ENCODE results near the gene FGA. TPM values are rescaled to one million over a fixed set of nuclear protein-coding genes. Genes with fewer than 3 reads are reported as not detected.
A peak's percentile ranks its signal among the peaks of the same experiment; 100 is the strongest.
"Not testable (repeated sequence)": the region's sequence is repeated elsewhere in the genome, so short reads cannot be mapped to it uniquely, and the experiment has no call there.

Gene FGA
- polyA plus RNA-seq, 6 donors from 2014 or later, result not detected

DNA sequence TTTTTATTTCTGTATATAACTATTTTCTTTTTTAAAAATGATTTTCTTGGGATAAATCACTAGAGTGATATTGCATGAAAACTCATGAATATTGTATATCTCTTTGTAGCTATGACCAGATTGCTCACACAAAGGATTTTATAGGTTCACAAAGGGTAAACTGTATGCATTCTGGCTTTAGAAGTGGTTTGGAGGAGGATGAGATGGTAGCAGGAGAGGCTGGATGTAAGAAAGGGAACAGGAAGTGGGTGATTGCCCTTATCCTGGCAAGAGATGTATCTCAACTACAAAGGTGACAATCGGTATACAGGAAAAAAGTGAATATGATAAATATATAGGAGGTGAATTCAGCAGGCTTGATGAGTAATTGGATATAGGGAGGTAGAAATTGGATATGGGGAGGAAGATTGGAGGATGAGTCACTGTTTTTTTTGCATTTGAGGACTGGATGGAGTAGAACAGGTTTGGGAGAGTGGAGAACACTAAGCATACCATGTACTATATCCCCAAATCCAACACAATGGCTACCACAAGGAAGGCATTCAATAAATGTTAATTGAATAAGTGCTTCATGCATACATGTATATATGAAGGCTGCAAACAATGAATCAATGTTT is 12.0 kb upstream of the FGA start:
- ATAC-seq (ENCODE audit: low read depth in 2 of 2), result no peak

DNA sequence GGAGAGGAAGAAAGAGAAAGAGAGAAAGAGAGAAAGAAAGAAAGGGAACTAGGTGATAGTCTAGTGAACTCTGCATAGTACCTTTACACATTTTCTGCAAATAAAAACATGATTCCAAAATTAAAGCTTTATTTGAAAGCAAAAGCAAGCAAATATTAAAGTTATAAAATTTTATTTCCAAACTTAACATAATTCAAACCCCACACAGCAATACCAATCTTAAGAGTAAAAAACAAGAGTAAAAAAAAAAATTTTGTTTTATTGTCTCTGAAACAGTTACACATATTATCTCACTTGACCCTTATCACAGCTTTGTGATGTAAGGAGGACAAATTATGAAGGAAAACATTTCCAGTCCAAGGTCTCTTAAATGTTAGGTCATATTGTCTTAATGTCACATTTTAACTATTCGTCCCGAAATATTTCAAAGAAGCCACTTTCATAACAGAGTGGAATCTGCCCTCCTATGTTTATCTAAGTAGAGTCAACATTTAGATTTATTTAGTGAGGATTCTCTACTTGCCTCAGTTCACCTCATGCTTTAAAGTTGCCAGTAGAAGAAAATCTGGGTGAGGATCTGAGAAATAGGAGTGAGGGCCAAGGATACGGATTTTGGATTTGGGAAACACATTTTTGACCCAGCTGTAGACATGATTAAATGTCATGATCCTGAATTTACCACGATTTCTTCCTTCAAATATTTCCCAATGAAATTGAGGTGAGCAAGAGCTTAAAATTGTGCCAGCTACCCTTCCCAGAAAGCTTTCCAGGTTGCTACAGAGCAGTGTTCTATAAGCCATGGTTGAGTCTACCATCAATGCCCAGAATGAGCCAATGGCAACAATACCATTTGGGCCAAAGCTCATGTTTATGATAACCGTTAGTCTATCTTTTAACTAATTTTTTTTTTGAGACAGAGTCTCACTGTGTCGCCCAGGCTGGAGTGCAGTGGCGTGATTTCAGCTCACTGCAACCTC is 7.5 kb upstream of the FGA start:
- no peak overlapping the region for H3K4me3 Mint-ChIP-seq
- DNase-seq (no peak), ATAC-seq (ENCODE audit: low read depth in 2 of 2) (no peak)
- H3K27me3 Mint-ChIP-seq, result peaks cover 15 to 39% (median 24%) of the 10 kb centered on the region in 3 donors
- H3K4me1 Mint-ChIP-seq, result no peaks in the 10 kb centered on the region
- no peaks in the 10 kb centered on the region for H3K36me3 Mint-ChIP-seq
- no peaks in the 10 kb centered on the region for H3K9me3 Mint-ChIP-seq
- H3K27ac Mint-ChIP-seq, result no peak overlapping the region

More for the DNA sequence above, 12.0 kb upstream of the FGA start:
- Mint-ChIP-seq H3K4me3 (no peak overlapping the region), H3K4me1 (no peaks in the 10 kb centered on the region), H3K9me3 (no peaks in the 10 kb centered on the region), H3K36me3 (no peaks in the 10 kb centered on the region), H3K27me3 (peaks cover 18 to 59% (median 32%) of the 10 kb centered on the region in 3 donors), H3K27ac (peak overlapping the region in 1 of 6 donors; percentile 10)
- DNase-seq, result no peak

DNA sequence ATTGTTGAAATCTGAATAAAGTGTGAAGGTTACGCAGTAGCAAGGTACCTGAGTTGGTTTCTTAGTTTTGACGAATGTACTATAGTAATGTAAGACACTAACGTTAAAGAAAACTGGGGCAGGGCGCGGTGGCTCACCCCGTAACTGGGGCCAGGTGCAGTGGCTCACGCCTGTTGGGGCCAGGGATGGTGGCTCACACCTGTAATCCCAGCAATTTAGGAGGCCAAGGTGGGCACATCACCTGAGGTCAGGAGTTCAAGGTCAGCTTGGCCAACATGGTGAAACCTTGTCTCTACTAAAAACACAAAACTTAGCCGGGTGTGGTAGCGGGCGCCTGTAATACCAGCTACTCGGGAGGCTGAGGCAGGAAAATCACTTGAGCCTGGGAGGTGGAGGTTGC is 6.7 kb upstream of the FGA start:
- not testable (repeated sequence) for H3K9me3 Mint-ChIP-seq; H3K4me1 Mint-ChIP-seq; H3K4me3 Mint-ChIP-seq; H3K36me3 Mint-ChIP-seq; ATAC-seq (ENCODE audit: low read depth in 2 of 2); DNase-seq
- H3K27me3 Mint-ChIP-seq, result peaks cover 9 to 36% (median 22%) of the 10 kb centered on the region in 3 donors
- H3K27ac Mint-ChIP-seq, result peak overlapping the region in 1 of 6 donors; percentile 90

DNA sequence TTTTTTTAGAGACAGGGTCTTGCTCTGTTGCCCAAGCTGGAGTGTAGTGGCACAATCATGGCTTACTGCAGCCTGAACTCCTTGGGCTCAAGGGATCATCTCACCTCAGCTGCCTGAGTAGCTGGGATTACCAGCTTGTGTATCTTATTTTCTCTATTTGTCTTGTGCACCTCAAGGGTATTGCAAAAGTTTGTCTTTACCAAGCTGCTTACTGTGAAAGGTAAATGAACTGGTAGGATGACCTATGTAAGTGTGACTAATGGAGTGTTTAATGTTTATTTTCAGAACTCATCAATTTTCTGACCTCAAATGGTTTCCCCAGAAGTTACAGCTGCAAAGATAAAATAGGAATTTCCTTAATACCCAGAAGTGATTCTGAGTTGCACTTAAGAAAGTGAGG is 5.3 kb upstream of the FGA start:
- no peak for DNase-seq
- Mint-ChIP-seq H3K4me3 (no peak overlapping the region), H3K9me3 (no peaks in the 10 kb centered on the region), H3K27me3 (peaks cover 12 to 43% (median 19%) of the 10 kb centered on the region in 3 donors), H3K27ac (no peak overlapping the region), H3K36me3 (no peaks in the 10 kb centered on the region), H3K4me1 (no peaks in the 10 kb centered on the region)
- ATAC-seq (ENCODE audit: low read depth in 2 of 2), result no peak

DNA sequence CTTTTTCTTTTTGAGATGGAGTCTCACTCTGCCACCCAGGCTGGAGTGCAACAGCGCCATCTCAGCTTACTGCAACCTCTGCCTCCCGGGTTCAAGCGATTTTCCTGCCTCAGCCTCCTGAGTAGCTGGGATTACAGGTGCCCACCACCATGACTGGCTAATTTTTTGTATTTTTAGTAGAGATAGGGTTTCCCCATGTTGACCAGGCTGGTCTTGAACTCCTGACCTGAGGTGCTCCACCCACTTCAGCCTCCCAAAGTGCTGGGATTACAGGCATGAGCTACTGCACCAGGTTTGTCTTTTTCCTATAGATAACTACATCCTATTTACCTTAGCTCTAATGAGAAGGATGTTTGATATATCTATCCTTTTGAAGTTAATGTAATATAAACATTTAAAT is 3.8 kb upstream of the FGA start:
- not testable (repeated sequence) for H3K4me1 Mint-ChIP-seq; ATAC-seq (ENCODE audit: low read depth in 2 of 2); DNase-seq; H3K36me3 Mint-ChIP-seq; H3K27ac Mint-ChIP-seq; H3K4me3 Mint-ChIP-seq; H3K9me3 Mint-ChIP-seq
- peaks cover 21 to 46% (median 26%) of the 10 kb centered on the region in 3 donors for H3K27me3 Mint-ChIP-seq

DNA sequence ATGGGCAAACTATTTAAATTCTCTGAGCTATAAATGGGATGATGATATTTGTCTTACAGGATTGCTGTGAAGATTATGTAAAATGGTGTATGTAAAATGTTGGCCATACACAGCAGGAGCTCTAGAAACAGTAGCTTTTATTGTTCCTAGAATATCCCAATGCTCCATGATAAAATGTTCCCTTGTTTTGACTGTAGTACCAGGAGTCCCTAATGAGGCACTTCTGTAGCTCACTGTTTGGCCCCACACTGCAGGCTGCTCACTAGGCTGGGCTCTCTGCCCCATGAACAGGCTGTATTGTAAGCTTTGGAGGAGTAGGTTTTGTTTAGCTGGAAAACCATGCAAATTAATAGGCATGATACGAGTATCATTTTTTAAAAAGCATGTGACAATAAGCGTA is 3.3 kb upstream of the FGA start:
- peaks cover 23 to 49% (median 26%) of the 10 kb centered on the region in 3 donors for H3K27me3 Mint-ChIP-seq
- no peak overlapping the region for H3K27ac Mint-ChIP-seq
- no peaks in the 10 kb centered on the region for H3K36me3 Mint-ChIP-seq
- no peaks in the 10 kb centered on the region for H3K9me3 Mint-ChIP-seq
- H3K4me1 Mint-ChIP-seq, result no peaks in the 10 kb centered on the region
- H3K4me3 Mint-ChIP-seq, result no peak overlapping the region
- ATAC-seq (ENCODE audit: low read depth in 2 of 2), result no peak
- no peak for DNase-seq

DNA sequence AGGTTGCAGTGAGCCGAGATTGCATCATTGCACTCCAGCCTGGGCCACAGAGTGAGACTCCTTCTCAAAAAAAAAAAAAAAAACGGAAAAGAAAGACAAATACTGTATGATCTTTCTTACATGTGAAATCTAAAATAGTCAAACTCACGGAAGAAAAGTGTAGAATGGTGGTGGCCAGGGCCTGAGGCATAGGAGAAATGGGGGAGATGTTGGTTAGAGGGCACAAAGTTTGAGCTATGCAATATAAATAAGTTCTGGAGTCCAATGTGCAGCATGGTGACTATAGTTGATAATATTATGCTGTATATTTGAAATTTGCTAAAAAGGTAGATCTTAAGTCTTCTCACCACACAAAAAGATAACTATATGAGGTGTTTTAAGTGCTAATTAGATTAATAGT is 1.3 kb upstream of the FGA start:
- no peaks in the 10 kb centered on the region for H3K9me3 Mint-ChIP-seq
- H3K4me3 Mint-ChIP-seq, result no peak overlapping the region
- H3K36me3 Mint-ChIP-seq, result no peaks in the 10 kb centered on the region
- H3K27ac Mint-ChIP-seq, result no peak overlapping the region
- ATAC-seq (ENCODE audit: low read depth in 2 of 2) (no peak), DNase-seq (no peak)
- peaks cover 22 to 51% (median 32%) of the 10 kb centered on the region in 3 donors for H3K27me3 Mint-ChIP-seq
- no peaks in the 10 kb centered on the region for H3K4me1 Mint-ChIP-seq

DNA sequence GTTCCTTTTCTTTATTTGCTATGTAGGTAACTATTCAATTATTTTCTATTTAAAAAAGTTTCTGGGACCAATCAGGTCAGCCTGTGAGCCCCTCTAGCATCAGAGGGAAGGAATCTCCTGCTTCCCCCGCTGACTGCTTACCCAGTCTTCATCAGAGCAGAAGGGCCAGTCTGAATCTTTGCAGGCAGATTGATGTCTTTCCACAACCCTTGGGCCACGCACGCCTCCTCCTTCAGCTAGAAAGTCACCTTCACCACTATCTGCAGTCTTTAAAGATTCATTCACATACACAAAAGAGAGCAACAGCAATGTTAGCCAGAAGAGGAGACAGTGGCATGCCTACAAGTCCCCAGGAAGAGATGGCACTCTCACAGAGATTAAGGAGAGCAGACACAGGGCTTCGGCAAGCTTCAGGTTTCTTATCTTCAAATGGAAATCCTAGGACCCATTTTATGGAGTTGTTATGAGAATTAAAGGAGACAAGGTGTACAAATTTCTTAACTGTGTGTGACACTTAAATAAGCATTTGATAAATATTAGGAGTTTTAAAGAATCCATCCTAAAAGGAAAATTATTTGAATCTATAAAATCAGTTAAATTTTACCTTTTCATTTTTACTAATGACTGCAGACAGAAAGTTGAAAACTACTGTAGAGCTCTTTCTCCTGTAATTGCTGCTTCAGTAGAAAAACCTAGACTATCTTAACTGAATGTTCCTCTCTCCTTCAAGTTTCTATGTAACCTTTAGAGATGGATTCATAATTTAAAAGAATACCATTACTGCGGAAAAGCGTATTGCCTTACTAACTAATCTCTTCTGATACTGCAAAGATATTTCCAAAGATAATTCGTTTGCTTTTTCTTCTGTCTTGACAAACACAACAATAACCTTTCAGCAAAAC is 995 bp downstream of the FGA start:
- Mint-ChIP-seq H3K4me3 (no peak overlapping the region), H3K36me3 (no peaks in the 10 kb centered on the region), H3K9me3 (no peaks in the 10 kb centered on the region), H3K27ac (no peak overlapping the region), H3K27me3 (peaks cover 30 to 45% (median 44%) of the 10 kb centered on the region in 3 donors), H3K4me1 (no peaks in the 10 kb centered on the region)
- DNase-seq, result no peak
- no peak for ATAC-seq (ENCODE audit: low read depth in 2 of 2)

DNA sequence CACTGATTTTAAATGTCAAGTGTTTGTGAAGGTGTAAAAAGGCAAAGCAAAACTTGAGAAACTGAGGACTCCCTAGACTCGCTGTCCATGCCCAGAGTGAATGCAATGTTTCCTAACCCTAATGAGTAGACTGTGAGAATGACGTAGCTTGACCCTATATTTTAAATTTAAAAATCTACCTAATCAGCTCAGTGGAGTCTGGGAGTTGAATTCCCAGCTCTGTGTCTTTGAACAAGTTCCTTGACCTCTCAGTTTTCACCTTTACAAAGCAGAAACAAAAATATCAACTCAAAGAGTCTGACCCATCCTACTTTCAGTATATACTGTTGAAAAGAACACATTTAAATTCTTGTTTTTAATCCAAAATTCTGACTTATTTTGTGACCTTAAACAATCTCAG is 2.3 kb downstream of the FGA start:
- Mint-ChIP-seq H3K36me3 (no peaks in the 10 kb centered on the region), H3K4me3 (no peak overlapping the region), H3K27ac (no peak overlapping the region), H3K9me3 (no peaks in the 10 kb centered on the region), H3K4me1 (no peaks in the 10 kb centered on the region), H3K27me3 (peaks cover 35 to 45% (median 42%) of the 10 kb centered on the region in 3 donors)
- DNase-seq, result no peak
- ATAC-seq (ENCODE audit: low read depth in 2 of 2), result no peak

DNA sequence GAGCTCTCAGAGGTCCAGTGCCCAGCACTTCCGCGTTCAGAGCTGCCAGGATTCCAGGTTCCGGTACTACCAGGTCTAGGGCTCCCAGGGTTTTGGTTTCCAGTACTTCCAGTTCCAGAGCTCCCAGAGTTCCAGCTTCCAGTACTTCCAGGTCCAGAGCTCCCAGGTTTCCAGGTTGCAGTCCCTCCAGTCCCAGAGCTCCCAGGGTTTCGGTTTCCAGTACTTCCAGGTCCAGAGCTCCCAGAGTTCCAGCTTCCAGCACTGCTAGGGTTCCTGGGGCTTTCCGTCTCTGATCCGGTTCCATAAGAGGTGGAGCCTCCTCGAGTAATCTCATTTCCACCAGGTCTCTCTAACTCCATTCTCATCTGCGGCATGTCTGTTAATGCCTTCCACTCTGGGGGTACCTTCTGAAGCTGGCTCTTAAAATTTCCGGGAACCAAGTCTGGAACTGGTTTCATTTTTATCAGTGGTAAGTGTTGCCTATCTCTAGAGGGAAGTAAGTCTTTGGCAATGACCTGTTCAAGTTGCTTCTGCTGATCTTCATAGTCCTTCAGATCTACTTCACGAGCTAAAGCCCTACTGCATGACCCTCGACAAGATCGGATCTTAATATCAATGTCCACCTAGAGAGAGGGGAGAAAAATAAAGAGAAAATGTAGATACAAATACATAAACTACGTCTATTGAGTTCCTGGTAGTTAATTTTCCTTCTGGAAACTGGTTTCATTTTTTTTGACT is 4.1 kb downstream of the FGA start:
- Mint-ChIP-seq H3K4me3 (no peak overlapping the region), H3K36me3 (no peaks in the 10 kb centered on the region), H3K9me3 (no peaks in the 10 kb centered on the region), H3K4me1 (no peaks in the 10 kb centered on the region), H3K27me3 (peaks cover 32 to 38% (median 36%) of the 10 kb centered on the region in 3 donors), H3K27ac (no peak overlapping the region)
- ATAC-seq (ENCODE audit: low read depth in 2 of 2) (no peak), DNase-seq (no peak)

DNA sequence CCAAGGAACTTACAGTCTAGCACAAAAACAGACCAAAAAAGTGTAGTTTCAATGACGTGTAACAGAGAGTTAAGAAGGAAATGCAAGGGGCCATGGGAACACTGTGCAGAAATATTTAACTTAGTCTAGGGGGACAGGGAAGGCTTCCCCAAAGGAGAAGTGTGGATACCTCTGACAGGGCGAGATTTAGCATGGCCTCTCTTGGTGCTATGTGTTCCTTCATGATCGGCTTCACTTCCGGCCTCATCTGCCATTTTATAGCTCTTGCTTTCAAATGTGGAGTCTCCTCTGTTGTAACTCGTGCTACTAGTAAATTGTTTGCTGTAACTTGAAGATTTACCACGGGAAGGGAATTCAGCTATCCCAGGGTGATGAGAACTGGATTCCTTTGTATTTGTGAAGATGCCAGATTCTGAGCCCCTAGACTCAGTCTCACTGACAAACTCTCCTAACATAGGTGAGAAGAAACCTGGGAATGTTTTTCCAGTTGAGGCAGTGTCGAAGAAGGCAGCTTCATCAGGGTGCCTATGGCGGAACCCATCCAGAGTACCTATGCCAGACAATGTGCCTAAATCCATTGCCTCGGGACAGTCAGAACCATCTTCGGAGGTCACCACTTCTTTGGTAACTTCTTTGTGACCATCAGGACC is 5.0 kb downstream of the FGA start:
- ATAC-seq (ENCODE audit: low read depth in 2 of 2) (no peak), DNase-seq (no peak)
- peaks cover 22 to 38% (median 33%) of the 10 kb centered on the region in 3 donors for H3K27me3 Mint-ChIP-seq
- no peak overlapping the region for H3K4me3 Mint-ChIP-seq
- H3K9me3 Mint-ChIP-seq, result no peaks in the 10 kb centered on the region
- peak overlapping the region in 1 of 6 donors; percentile 48 for H3K27ac Mint-ChIP-seq
- H3K36me3 Mint-ChIP-seq, result no peaks in the 10 kb centered on the region
- H3K4me1 Mint-ChIP-seq, result no peaks in the 10 kb centered on the region

DNA sequence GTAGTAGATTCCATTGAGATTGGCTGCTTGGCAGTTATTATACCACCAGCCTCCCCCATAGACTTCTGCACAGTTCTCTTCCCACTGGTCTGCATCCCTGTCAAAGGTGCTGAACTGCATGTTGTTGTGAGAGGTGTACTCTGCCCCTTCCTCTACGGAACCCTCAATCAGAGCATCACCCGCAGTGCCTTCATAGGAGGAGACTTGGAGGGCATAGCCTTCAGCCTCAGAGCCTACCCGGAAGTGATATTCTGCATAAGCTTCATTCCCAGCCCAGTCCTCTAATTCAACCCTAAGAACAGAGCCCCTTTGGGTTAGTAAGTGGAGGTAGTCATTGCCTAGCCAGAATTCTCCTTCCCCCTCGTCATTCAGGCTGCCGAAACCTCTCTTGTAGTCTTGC is 6.3 kb downstream of the FGA start:
- Mint-ChIP-seq H3K4me1 (no peaks in the 10 kb centered on the region), H3K27ac (no peak overlapping the region), H3K27me3 (peaks cover 15 to 32% (median 25%) of the 10 kb centered on the region in 3 donors), H3K9me3 (no peaks in the 10 kb centered on the region), H3K36me3 (no peaks in the 10 kb centered on the region), H3K4me3 (no peak overlapping the region)
- no peak for DNase-seq
- ATAC-seq (ENCODE audit: low read depth in 2 of 2), result no peak
